Mesothelial cell of epicardium (in vitro differentiated cells): ENCODE measurements around the gene IL16. TPM values are rescaled to one million over a fixed set of nuclear protein-coding genes. Genes with fewer than 3 reads are reported as not detected.

Experiments used
- DNase-seq, 2 experiments: peaks; one replicate each; pipeline ENCODE4 v3.0.0; 2021; ENCODE audit warnings: low spot score in 2 of 2; ENCODE audit not compliant: unreplicated experiment in 2 of 2
- H3K27ac Mint-ChIP-seq: 2 replicates; pipeline ENCODE4 v1.8.0; 2021; ENCODE audit warnings: mixed read lengths
- H3K27me3 Mint-ChIP-seq: 2 replicates; pipeline ENCODE4 v1.8.0; 2021; ENCODE audit warnings: low read depth, mixed read lengths
- H3K36me3 Mint-ChIP-seq: 2 replicates; pipeline ENCODE4 v1.8.0; 2021; ENCODE audit warnings: mixed read lengths
- H3K4me1 Mint-ChIP-seq: 2 replicates; pipeline ENCODE4 v1.8.0; 2021; ENCODE audit warnings: mixed read lengths
- H3K4me3 Mint-ChIP-seq: 2 replicates; pipeline ENCODE4 v1.8.0; 2021; ENCODE audit warnings: mild to moderate bottlenecking, moderate library complexity, mixed read lengths
- H3K9me3 Mint-ChIP-seq: 2 replicates; pipeline ENCODE4 v1.8.0; 2021; ENCODE audit warnings: mixed read lengths
- total RNA-seq: library from RNA; stranded (reverse); gene quantifications from 3 replicates; pipeline ENCODE4 v1.2.1, GENCODE V29; 2021
- TF ChIP-seq, protein P1 (sequence below): fragments of 200-600 bp; sonication (generic); IDR thresholded peaks from one replicate; pipeline ENCODE4 v1.5.0; 2021; ENCODE audit warnings: antibody characterized with exemption; ENCODE audit not compliant: unreplicated experiment

The IL16 gene
- total RNA-seq, 1 donor from 2014 or later = 0.27 TPM

DNA sequence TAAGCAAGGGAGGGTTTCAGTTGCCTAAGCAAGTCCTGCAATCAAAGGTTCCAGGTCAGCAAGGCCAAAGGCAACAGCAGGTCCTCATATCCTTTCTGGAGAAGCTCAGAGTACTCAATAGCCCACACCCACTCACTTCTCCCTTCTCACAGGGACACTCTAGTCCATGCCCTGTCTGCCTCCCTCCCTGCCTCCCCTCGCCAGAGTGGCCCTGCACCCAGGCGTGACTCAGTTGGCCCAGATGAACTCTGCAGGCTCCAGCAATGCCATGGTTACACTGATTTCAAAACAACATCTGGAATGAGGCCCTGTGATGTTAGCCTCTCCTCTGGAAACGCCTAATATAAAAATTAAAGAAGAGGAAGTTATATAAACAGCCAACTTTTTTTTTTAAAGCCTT, 32.9 kb downstream of the IL16 start:
- Mint-ChIP-seq H3K36me3 (no peaks in the 10 kb centered on the region), H3K4me3 (no peak overlapping the region), H3K9me3 (peaks cover 9% of the 10 kb centered on the region), H3K4me1 (no peaks in the 10 kb centered on the region), H3K27ac (no peak overlapping the region), H3K27me3 (peaks cover 25% of the 10 kb centered on the region)
- TF ChIP-seq, protein P1, sequence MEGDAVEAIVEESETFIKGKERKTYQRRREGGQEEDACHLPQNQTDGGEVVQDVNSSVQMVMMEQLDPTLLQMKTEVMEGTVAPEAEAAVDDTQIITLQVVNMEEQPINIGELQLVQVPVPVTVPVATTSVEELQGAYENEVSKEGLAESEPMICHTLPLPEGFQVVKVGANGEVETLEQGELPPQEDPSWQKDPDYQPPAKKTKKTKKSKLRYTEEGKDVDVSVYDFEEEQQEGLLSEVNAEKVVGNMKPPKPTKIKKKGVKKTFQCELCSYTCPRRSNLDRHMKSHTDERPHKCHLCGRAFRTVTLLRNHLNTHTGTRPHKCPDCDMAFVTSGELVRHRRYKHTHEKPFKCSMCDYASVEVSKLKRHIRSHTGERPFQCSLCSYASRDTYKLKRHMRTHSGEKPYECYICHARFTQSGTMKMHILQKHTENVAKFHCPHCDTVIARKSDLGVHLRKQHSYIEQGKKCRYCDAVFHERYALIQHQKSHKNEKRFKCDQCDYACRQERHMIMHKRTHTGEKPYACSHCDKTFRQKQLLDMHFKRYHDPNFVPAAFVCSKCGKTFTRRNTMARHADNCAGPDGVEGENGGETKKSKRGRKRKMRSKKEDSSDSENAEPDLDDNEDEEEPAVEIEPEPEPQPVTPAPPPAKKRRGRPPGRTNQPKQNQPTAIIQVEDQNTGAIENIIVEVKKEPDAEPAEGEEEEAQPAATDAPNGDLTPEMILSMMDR = no peak
- DNase-seq = no peak

- TF ChIP-seq, protein P1 = no peak
- Mint-ChIP-seq H3K27ac (no peak overlapping the region), H3K9me3 (peaks cover 22% of the 10 kb centered on the region), H3K4me1 (no peaks in the 10 kb centered on the region), H3K27me3 (peaks cover 2% of the 10 kb centered on the region), H3K4me3 (no peak overlapping the region), H3K36me3 (no peaks in the 10 kb centered on the region)
- DNase-seq = no peak
These were observed 38.8 kb downstream of the IL16 start for GRCh38 chr15:81235276-81236123.

- DNase-seq = no peak
- Mint-ChIP-seq H3K27ac (no peak overlapping the region), H3K4me1 (no peaks in the 10 kb centered on the region), H3K4me3 (no peak overlapping the region), H3K9me3 (peaks cover 40% of the 10 kb centered on the region), H3K27me3 (peaks cover 1% of the 10 kb centered on the region), H3K36me3 (peaks cover 2% of the 10 kb centered on the region)
- TF ChIP-seq, protein P1 = no peak
These were observed 42.5 kb downstream of the IL16 start for GRCh38 chr15:81239190-81239589.

DNA sequence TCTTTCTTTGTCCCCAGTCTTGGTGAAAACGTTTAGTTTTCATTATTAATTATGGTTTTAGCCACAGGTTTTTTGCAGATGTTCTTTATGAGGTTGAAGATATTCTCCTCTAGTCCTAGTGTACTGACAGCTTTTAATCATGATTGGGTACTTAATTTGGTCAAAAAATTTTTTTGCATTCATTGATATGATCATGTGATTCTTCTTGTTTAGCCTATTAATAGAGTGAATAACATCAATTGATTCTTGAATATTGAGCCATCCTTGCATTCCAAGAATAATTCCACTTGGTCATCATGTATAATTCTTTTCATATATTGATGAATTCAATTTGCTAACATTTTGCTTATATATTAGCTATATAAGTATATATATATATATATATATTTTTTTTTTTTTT, 46.1 kb downstream of the IL16 start:
- no peaks in the 10 kb centered on the region for H3K4me1 Mint-ChIP-seq
- peaks cover 14% of the 10 kb centered on the region for H3K27me3 Mint-ChIP-seq
- H3K36me3 Mint-ChIP-seq = peaks cover 2% of the 10 kb centered on the region
- no peak overlapping the region for H3K27ac Mint-ChIP-seq
- DNase-seq = no peak
- peaks cover 46% of the 10 kb centered on the region for H3K9me3 Mint-ChIP-seq
- TF ChIP-seq, protein P1 = no peak
- H3K4me3 Mint-ChIP-seq = no peak overlapping the region

GRCh38 chr15:81244306-81244705, 47.6 kb downstream of the IL16 start:
- TF ChIP-seq, protein P1 = no peak
- Mint-ChIP-seq H3K36me3 (peaks cover 2% of the 10 kb centered on the region), H3K27me3 (peaks cover 14% of the 10 kb centered on the region), H3K4me1 (no peaks in the 10 kb centered on the region), H3K27ac (no peak overlapping the region), H3K4me3 (no peak overlapping the region), H3K9me3 (peaks cover 45% of the 10 kb centered on the region)
- DNase-seq = no peak
